DMS53 (cell line): ENCODE results near the gene CHD2.
"Not testable (repeated sequence)": the region's sequence is repeated elsewhere in the genome, so short reads cannot be mapped to it uniquely, and the experiment has no call there.

Experiments used
- DNase-seq: peaks from one replicate; lab custom pipeline; 2025; lab: John Stamatoyannopoulos, UW

The CHD2 gene

GRCh38 chr15:92899948-92900730, at the start of gene CHD2:
TSS of gene CHD2 (plus strand) at chr15:92900324. CDS start at chr15:92901238, 914 bp downstream.
- DNase-seq: peak; percentile 92

- DNase-seq: no peak
Observed at GRCh38 chr15:92853222-92853621, 46.9 kb upstream of the CHD2 start.

- no peak for DNase-seq
Observed at GRCh38 chr15:92861742-92862141, 38.4 kb upstream of the CHD2 start.

GRCh38 chr15:92864127-92864814, 35.9 kb upstream of the CHD2 start:
- no peak for DNase-seq

GRCh38 chr15:92869263-92869940, 30.7 kb upstream of the CHD2 start:
- DNase-seq: no peak

GRCh38 chr15:92870010-92870591, 30.0 kb upstream of the CHD2 start:
- no peak for DNase-seq

- not testable (repeated sequence) for DNase-seq
Observed at GRCh38 chr15:92872967-92873366, 27.2 kb upstream of the CHD2 start.

GRCh38 chr15:92877000-92877399, 23.1 kb upstream of the CHD2 start:
- DNase-seq: no peak

GRCh38 chr15:92877416-92877815, 22.7 kb upstream of the CHD2 start:
- no peak for DNase-seq

- DNase-seq: peak; percentile 82
Observed at GRCh38 chr15:92878593-92879053, 21.5 kb upstream of the CHD2 start.

- no peak for DNase-seq
Observed at GRCh38 chr15:92879949-92880725, 20.0 kb upstream of the CHD2 start.

- no peak for DNase-seq
Observed at GRCh38 chr15:92880796-92881195, 19.3 kb upstream of the CHD2 start.

- DNase-seq: peak; percentile 44
Observed at GRCh38 chr15:92881211-92881754, 18.8 kb upstream of the CHD2 start.

GRCh38 chr15:92881802-92882696, 18.1 kb upstream of the CHD2 start:
- DNase-seq: peak; percentile 99

- no peak for DNase-seq
Observed at GRCh38 chr15:92882697-92883162, 17.4 kb upstream of the CHD2 start.

GRCh38 chr15:92883163-92883875, 16.8 kb upstream of the CHD2 start:
- DNase-seq: peak; percentile 48

- peak; percentile 11 for DNase-seq
Observed at GRCh38 chr15:92883876-92884435, 16.2 kb upstream of the CHD2 start.

GRCh38 chr15:92884436-92885223, 15.5 kb upstream of the CHD2 start:
- DNase-seq: no peak
